ENCODE results near the gene SRRM2.
A peak's percentile ranks its signal among the peaks of the same experiment; 100 is the strongest.

SRRM2 gene

DNA sequence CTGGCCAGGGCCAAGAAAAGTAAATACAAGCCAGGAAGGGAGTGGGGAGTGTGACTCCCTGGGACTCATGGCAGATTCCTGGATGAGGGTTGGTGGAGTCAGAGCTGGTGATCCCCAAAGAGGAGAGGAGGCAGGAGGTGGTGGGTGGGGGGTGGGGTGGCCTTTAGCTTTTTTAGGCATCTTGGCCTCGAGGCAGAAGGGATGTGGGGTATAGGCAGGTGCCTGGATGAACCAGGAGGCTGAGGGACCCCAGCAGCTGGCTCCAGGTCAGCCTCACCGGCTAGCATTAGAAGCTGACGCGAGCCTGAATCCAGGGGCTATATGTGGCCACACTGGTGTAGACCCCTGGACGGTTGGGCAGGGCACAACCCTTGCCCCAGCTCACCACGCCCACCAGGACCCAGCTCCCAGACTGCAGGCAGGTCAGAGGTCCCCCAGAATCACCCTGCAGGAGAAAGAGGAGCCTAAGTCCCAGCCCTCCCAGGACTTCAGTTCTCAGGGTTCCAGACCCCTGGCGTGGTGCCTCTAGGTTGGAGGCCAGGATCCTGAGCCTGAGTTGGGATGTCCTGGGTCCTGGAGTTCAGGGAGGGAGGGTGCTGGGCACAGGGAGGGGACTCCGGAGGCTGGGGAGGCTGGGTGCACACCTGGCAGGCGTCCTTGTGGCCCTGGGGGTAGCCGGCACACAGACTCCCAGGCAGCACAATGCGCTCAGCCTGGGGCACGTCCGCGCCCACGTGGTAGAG lies 32.1 kb downstream of the SRRM2 start:
- Histone ChIP-seq H3K9me3 (ENCODE audit: control insufficient read depth in 1 of 2, low read length in 2 of 2) (no peaks in the 10 kb centered on the region), H3K4me3 (ENCODE audit: low read depth in 1 of 2, low read length in 2 of 2) (peak overlapping the region in 1 of 2 donors; percentile 54), H3K9ac (ENCODE audit: low read depth in 1 of 2, low read length in 2 of 2) (peak overlapping the region in 1 of 2 donors; percentile 32), H3K4me1 (ENCODE audit: control insufficient read depth in 1 of 2, insufficient read depth in 2 of 2, low read length in 2 of 2) (peaks cover 6 to 17% of the 10 kb centered on the region in 2 donors), H3K27me3 (ENCODE audit: control insufficient read depth in 1 of 2, insufficient read depth in 2 of 2, low read length in 2 of 2) (peaks cover 13 to 20% of the 10 kb centered on the region in 2 donors), H3K36me3 (ENCODE audit: control insufficient read depth in 1 of 2, insufficient read depth in 2 of 2, low read length in 2 of 2) (no peaks in the 10 kb centered on the region), H3K27ac (ENCODE audit: low read depth, low read length) (no peak overlapping the region)

GRCh38 chr16:2785101-2785991 lies 32.9 kb downstream of the SRRM2 start:
- H3K9ac ChIP-seq (ENCODE audit: low read depth in 1 of 2, low read length in 2 of 2), result peak overlapping the region in 1 of 2 donors; percentile 32
- no peaks in the 10 kb centered on the region for H3K9me3 ChIP-seq (ENCODE audit: control insufficient read depth in 1 of 2, low read length in 2 of 2)
- H3K4me3 ChIP-seq (ENCODE audit: low read depth in 1 of 2, low read length in 2 of 2), result peak overlapping the region; percentile 40 to 54
- peaks cover 13 to 24% of the 10 kb centered on the region in 2 donors for H3K27me3 ChIP-seq (ENCODE audit: control insufficient read depth in 1 of 2, insufficient read depth in 2 of 2, low read length in 2 of 2)
- H3K36me3 ChIP-seq (ENCODE audit: control insufficient read depth in 1 of 2, insufficient read depth in 2 of 2, low read length in 2 of 2), result no peaks in the 10 kb centered on the region
- H3K27ac ChIP-seq (ENCODE audit: low read depth, low read length), result no peak overlapping the region
- H3K4me1 ChIP-seq (ENCODE audit: control insufficient read depth in 1 of 2, insufficient read depth in 2 of 2, low read length in 2 of 2), result peaks cover 6 to 17% of the 10 kb centered on the region in 2 donors

- Histone ChIP-seq H3K27ac (ENCODE audit: low read depth, low read length) (no peak overlapping the region), H3K9me3 (ENCODE audit: control insufficient read depth in 1 of 2, low read length in 2 of 2) (no peaks in the 10 kb centered on the region), H3K4me3 (ENCODE audit: low read depth in 1 of 2, low read length in 2 of 2) (peak overlapping the region in 1 of 2 donors; percentile 54), H3K36me3 (ENCODE audit: control insufficient read depth in 1 of 2, insufficient read depth in 2 of 2, low read length in 2 of 2) (no peaks in the 10 kb centered on the region), H3K9ac (ENCODE audit: low read depth in 1 of 2, low read length in 2 of 2) (no peak overlapping the region), H3K4me1 (ENCODE audit: control insufficient read depth in 1 of 2, insufficient read depth in 2 of 2, low read length in 2 of 2) (peaks cover 6 to 17% of the 10 kb centered on the region in 2 donors), H3K27me3 (ENCODE audit: control insufficient read depth in 1 of 2, insufficient read depth in 2 of 2, low read length in 2 of 2) (peaks cover 13 to 28% of the 10 kb centered on the region in 2 donors)
These were observed 33.8 kb downstream of the SRRM2 start for GRCh38 chr16:2786061-2786825.

- H3K27me3 ChIP-seq (ENCODE audit: control insufficient read depth in 1 of 2, insufficient read depth in 2 of 2, low read length in 2 of 2), result peaks cover 13 to 28% of the 10 kb centered on the region in 2 donors
- no peak overlapping the region for H3K4me3 ChIP-seq (ENCODE audit: low read depth in 1 of 2, low read length in 2 of 2)
- H3K27ac ChIP-seq (ENCODE audit: low read depth, low read length), result no peak overlapping the region
- H3K4me1 ChIP-seq (ENCODE audit: control insufficient read depth in 1 of 2, insufficient read depth in 2 of 2, low read length in 2 of 2), result peaks cover 6 to 17% of the 10 kb centered on the region in 2 donors
- H3K9me3 ChIP-seq (ENCODE audit: control insufficient read depth in 1 of 2, low read length in 2 of 2), result no peaks in the 10 kb centered on the region
- no peak overlapping the region for H3K9ac ChIP-seq (ENCODE audit: low read depth in 1 of 2, low read length in 2 of 2)
- H3K36me3 ChIP-seq (ENCODE audit: control insufficient read depth in 1 of 2, insufficient read depth in 2 of 2, low read length in 2 of 2), result no peaks in the 10 kb centered on the region
These were observed 34.4 kb downstream of the SRRM2 start for GRCh38 chr16:2786826-2787151.

DNA sequence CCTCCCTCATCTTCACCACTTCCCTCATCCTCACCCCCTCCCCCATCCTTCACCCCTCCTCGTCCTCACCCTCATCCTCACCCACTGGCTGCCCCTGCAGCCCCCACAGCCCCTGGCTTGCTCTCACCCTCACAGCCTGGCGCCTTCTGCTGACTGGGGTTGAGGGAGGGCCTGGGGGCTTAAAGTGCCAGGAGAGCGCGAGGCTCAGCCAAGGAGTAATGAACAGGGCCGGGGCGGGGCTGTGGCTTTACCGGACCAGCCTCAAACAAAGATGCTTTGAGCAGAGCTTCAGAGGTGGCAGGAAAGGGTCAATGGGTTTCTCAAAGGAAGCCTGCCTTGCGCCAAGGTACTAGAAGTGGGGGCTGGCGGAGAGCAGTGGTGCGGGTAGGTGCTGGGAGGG lies 35.0 kb downstream of the SRRM2 start, which contains the start of gene PRSS33:
TSS of gene PRSS33 (minus strand) at position 155 of the 400 bp plus-strand sequence. CDS start 1,013 bp downstream, outside the sequence.
- no peaks in the 10 kb centered on the region for H3K36me3 ChIP-seq (ENCODE audit: control insufficient read depth in 1 of 2, insufficient read depth in 2 of 2, low read length in 2 of 2)
- H3K9ac ChIP-seq (ENCODE audit: low read depth in 1 of 2, low read length in 2 of 2), result no peak within 1 kb of the TSS
- H3K9me3 ChIP-seq (ENCODE audit: control insufficient read depth in 1 of 2, low read length in 2 of 2), result no peaks in the 10 kb centered on the region
- H3K4me1 ChIP-seq (ENCODE audit: control insufficient read depth in 1 of 2, insufficient read depth in 2 of 2, low read length in 2 of 2), result peaks cover 6 to 17% of the 10 kb centered on the region in 2 donors
- H3K4me3 ChIP-seq (ENCODE audit: low read depth in 1 of 2, low read length in 2 of 2), result no peak within 1 kb of the TSS
- no peak within 1 kb of the TSS for H3K27ac ChIP-seq (ENCODE audit: low read depth, low read length)
- peaks cover 13 to 28% of the 10 kb centered on the region in 2 donors for H3K27me3 ChIP-seq (ENCODE audit: control insufficient read depth in 1 of 2, insufficient read depth in 2 of 2, low read length in 2 of 2)

GRCh38 chr16:2787961-2788360 lies 35.5 kb downstream of the SRRM2 start:
- Histone ChIP-seq H3K4me1 (ENCODE audit: control insufficient read depth in 1 of 2, insufficient read depth in 2 of 2, low read length in 2 of 2) (peaks cover 6 to 17% of the 10 kb centered on the region in 2 donors), H3K27me3 (ENCODE audit: control insufficient read depth in 1 of 2, insufficient read depth in 2 of 2, low read length in 2 of 2) (peaks cover 13 to 28% of the 10 kb centered on the region in 2 donors), H3K27ac (ENCODE audit: low read depth, low read length) (no peak overlapping the region), H3K36me3 (ENCODE audit: control insufficient read depth in 1 of 2, insufficient read depth in 2 of 2, low read length in 2 of 2) (no peaks in the 10 kb centered on the region), H3K9me3 (ENCODE audit: control insufficient read depth in 1 of 2, low read length in 2 of 2) (no peaks in the 10 kb centered on the region), H3K4me3 (ENCODE audit: low read depth in 1 of 2, low read length in 2 of 2) (no peak overlapping the region), H3K9ac (ENCODE audit: low read depth in 1 of 2, low read length in 2 of 2) (no peak overlapping the region)

DNA sequence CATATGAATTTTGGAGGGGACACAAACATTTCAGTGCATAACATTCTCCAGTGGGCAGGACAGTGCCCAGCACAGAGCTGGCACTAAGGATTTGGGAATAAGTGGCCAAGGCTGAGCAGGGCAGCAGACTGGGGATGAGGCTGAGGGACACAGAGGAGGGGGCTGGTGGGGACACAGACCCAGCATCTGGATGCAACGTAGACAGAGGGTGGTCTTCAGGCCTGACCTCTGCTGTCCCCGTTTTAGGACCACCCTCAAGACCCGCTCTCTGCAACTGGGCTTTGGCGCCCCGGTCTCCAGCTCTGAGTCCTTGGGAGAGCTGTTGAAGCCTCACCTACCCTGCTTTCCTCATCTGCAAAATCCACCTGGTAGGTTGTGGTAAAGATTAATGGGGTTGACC lies 38.2 kb downstream of the SRRM2 start:
- H3K4me3 ChIP-seq (ENCODE audit: low read depth in 1 of 2, low read length in 2 of 2), result no peak overlapping the region
- H3K27me3 ChIP-seq (ENCODE audit: control insufficient read depth in 1 of 2, insufficient read depth in 2 of 2, low read length in 2 of 2), result peaks cover 10 to 25% of the 10 kb centered on the region in 2 donors
- no peak overlapping the region for H3K27ac ChIP-seq (ENCODE audit: low read depth, low read length)
- H3K9me3 ChIP-seq (ENCODE audit: control insufficient read depth in 1 of 2, low read length in 2 of 2), result no peaks in the 10 kb centered on the region
- H3K36me3 ChIP-seq (ENCODE audit: control insufficient read depth in 1 of 2, insufficient read depth in 2 of 2, low read length in 2 of 2), result no peaks in the 10 kb centered on the region
- H3K4me1 ChIP-seq (ENCODE audit: control insufficient read depth in 1 of 2, insufficient read depth in 2 of 2, low read length in 2 of 2), result peaks cover 13 to 17% of the 10 kb centered on the region in 2 donors
- no peak overlapping the region for H3K9ac ChIP-seq (ENCODE audit: low read depth in 1 of 2, low read length in 2 of 2)

GRCh38 chr16:2791174-2791573 lies 38.7 kb downstream of the SRRM2 start:
- Histone ChIP-seq H3K27me3 (ENCODE audit: control insufficient read depth in 1 of 2, insufficient read depth in 2 of 2, low read length in 2 of 2) (peaks cover 4 to 20% of the 10 kb centered on the region in 2 donors), H3K9me3 (ENCODE audit: control insufficient read depth in 1 of 2, low read length in 2 of 2) (no peaks in the 10 kb centered on the region), H3K9ac (ENCODE audit: low read depth in 1 of 2, low read length in 2 of 2) (no peak overlapping the region), H3K4me3 (ENCODE audit: low read depth in 1 of 2, low read length in 2 of 2) (no peak overlapping the region), H3K36me3 (ENCODE audit: control insufficient read depth in 1 of 2, insufficient read depth in 2 of 2, low read length in 2 of 2) (no peaks in the 10 kb centered on the region), H3K4me1 (ENCODE audit: control insufficient read depth in 1 of 2, insufficient read depth in 2 of 2, low read length in 2 of 2) (peaks cover 11 to 16% of the 10 kb centered on the region in 2 donors), H3K27ac (ENCODE audit: low read depth, low read length) (no peak overlapping the region)

- H3K4me1 ChIP-seq (ENCODE audit: control insufficient read depth in 1 of 2, insufficient read depth in 2 of 2, low read length in 2 of 2), result peaks cover 8 to 15% of the 10 kb centered on the region in 2 donors
- no peak overlapping the region for H3K4me3 ChIP-seq (ENCODE audit: low read depth in 1 of 2, low read length in 2 of 2)
- no peak overlapping the region for H3K9ac ChIP-seq (ENCODE audit: low read depth in 1 of 2, low read length in 2 of 2)
- H3K9me3 ChIP-seq (ENCODE audit: control insufficient read depth in 1 of 2, low read length in 2 of 2), result no peaks in the 10 kb centered on the region
- no peak overlapping the region for H3K27ac ChIP-seq (ENCODE audit: low read depth, low read length)
- H3K36me3 ChIP-seq (ENCODE audit: control insufficient read depth in 1 of 2, insufficient read depth in 2 of 2, low read length in 2 of 2), result no peaks in the 10 kb centered on the region
- peaks cover 0 to 9% of the 10 kb centered on the region in 2 donors for H3K27me3 ChIP-seq (ENCODE audit: control insufficient read depth in 1 of 2, insufficient read depth in 2 of 2, low read length in 2 of 2)
These were observed 40.5 kb downstream of the SRRM2 start for GRCh38 chr16:2792940-2793339.

Measured in duodenal mucosa (tissue), 2 donors.